Measurements from ENCODE around the gene POLR2J.

DNA sequence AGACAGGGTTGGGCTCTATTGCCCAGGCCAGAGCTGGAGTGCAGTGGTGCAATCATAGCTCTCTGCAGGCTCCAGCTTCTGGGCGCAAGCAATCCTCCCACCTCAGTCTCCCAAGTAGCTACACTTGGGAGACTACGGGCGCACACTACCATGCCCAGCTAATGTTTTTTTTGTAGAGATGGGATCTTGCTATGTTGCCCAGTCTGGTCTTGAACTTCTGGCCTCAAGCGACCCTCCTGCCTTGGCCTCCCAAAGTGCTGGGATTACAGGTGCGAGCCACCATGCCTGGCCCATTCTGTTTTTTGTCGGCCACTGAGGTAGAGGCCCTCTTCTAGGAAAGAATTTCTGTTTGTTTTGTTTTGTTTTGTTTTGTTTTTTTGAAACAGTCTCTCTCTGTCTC, 26.3 kb downstream of the POLR2J start:
- no peak for TF ChIP-seq EZH2 (IDR thresholded peaks at IDR 0.05; ENCODE audit: borderline replicate concordance)
- TF ChIP-seq, protein P1, sequence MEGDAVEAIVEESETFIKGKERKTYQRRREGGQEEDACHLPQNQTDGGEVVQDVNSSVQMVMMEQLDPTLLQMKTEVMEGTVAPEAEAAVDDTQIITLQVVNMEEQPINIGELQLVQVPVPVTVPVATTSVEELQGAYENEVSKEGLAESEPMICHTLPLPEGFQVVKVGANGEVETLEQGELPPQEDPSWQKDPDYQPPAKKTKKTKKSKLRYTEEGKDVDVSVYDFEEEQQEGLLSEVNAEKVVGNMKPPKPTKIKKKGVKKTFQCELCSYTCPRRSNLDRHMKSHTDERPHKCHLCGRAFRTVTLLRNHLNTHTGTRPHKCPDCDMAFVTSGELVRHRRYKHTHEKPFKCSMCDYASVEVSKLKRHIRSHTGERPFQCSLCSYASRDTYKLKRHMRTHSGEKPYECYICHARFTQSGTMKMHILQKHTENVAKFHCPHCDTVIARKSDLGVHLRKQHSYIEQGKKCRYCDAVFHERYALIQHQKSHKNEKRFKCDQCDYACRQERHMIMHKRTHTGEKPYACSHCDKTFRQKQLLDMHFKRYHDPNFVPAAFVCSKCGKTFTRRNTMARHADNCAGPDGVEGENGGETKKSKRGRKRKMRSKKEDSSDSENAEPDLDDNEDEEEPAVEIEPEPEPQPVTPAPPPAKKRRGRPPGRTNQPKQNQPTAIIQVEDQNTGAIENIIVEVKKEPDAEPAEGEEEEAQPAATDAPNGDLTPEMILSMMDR (IDR thresholded peaks at IDR 0.05; ENCODE audit: poor library complexity) = no peak
- TF ChIP-seq EZH2phosphoT487 (IDR thresholded peaks at IDR 0.05; ENCODE audit: low read depth, severe bottlenecking, unreplicated experiment) = no peak

Data from hepatocyte (in vitro differentiated cells).